Measurements from ENCODE around the gene KLRF2.
"Not testable (repeated sequence)": the region's sequence is repeated elsewhere in the genome, so short reads cannot be mapped to it uniquely, and the experiment has no call there.

Gene KLRF2

DNA sequence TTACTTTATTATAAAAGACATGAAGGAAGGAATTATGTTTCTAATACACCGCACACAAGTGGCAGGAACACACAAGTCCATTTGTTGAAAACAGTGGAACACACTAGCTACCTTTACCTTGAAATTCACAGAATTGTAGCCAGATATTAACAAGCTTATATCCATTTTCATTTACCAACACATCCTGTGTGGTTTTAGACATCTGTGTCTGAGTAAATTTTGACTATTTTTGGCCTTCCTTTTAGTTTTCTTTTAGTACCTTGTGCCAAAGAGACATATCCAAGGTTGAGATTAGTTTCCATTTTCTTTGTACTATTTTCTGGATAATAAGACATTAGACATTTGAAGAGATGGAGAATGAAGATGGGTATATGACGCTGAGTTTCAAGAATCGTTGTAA lies at the start of gene KLRF2:
Gene KLRF2 (plus strand): TSS at position 244 of the 400 bp plus-strand sequence. CDS start 107 bp downstream, at position 351.
- DNase-seq, result no peak

GRCh38 chr12:9831720-9832119 lies 49.6 kb upstream of the KLRF2 start:
- no peak for DNase-seq

DNA sequence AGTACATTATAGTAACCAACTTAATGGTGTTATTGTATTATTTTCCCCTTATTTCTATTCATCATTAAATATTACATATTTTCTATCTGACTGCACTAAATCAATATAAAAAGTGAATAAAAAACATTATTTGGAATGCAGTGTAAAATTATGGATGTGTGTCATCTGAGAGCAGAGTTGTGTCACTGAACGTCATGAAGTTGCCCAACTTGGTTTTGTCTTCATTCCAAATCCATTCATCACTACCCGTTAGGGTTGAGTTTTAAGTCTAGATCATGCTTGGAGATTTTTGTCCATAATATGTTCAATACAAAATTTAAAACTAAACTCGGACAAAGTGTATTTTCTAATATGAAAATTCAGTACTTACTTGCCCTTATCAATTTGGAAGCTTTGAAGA lies 37.9 kb upstream of the KLRF2 start:
- no peak for DNase-seq

DNA sequence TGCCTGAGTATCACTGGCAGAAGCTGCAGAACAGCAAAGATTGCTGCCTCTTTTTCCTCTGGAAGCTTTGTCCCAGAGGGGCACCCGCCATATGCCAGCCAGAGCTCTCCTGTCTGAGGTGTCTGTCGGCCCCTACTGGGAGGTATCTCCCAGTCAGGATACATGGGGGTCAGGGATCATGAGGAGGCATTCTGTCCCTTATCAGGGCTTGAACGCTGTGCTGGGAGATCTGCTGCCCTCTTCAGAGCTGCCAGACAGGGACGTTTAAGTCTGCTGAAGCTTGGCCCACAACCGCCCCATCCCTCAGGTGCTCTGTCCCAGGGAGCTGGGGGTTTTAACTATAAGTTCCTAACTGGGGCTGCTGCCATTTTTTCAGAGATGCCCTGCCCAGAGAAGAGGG lies 32.4 kb upstream of the KLRF2 start:
- no peak for DNase-seq

DNA sequence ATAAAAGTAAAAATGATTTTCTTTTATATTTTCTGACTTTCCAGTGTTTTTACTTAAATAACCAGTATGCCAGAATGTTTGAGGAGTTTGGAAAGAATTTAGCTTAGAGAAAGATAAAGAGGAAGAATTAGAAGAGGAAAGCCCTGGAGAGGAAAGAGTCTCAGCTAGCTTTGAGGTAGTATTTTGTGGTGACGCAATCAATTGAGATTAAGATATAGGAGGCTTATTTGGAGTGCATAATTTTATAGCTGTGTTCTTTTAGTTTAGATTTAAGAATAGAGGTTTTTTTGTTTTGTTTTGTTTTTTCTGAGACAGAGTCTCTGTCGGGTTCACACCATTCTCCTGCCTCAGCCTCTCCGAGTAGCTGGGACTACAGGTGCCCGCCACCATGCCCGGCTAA lies 30.2 kb upstream of the KLRF2 start:
- no peak for DNase-seq

- no peak for DNase-seq
These were observed 29.4 kb upstream of the KLRF2 start for GRCh38 chr12:9851927-9852326.

DNA sequence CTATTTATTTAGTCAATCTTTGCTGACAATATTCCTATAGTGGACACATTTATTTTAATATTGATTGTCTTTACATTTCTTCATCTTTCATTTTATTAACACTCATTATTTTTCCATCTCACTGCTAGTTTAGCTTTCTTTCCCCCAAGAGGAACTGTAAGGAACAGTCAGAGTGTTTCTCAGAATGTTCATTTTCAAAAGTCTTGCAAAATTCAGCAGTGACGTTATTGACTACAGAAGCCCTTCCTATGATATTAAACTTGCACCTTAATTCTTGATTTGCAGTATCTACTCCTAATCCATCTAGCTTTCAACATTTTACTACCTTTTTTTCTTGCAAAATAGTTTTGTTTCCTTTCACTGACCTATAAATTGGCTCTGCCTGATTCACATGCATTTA lies 25.1 kb upstream of the KLRF2 start:
- DNase-seq, result no peak

DNA sequence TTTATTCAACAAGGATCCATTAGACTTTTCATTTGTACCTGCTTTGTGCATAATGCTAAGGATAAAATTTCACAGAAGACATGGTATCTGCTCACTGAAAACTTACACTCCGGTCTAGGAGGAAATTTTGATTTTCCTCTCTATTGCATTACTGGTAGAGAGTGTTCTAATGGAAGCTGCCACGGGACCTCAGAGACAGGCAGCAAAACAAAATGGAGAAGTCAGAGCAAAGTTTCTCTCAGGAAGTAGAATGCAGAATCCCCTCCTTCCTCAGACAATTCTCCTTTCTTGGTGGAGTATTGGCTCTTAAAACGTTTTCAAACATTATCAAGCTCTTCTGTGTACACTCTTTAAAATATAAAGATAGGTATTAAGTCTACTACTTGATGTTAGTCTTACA lies 24.4 kb upstream of the KLRF2 start:
- no peak for DNase-seq

- no peak for DNase-seq
These were observed 23.2 kb upstream of the KLRF2 start for GRCh38 chr12:9858135-9858534.

- DNase-seq, result no peak
These were observed 16.2 kb upstream of the KLRF2 start for GRCh38 chr12:9864913-9865675.

DNA sequence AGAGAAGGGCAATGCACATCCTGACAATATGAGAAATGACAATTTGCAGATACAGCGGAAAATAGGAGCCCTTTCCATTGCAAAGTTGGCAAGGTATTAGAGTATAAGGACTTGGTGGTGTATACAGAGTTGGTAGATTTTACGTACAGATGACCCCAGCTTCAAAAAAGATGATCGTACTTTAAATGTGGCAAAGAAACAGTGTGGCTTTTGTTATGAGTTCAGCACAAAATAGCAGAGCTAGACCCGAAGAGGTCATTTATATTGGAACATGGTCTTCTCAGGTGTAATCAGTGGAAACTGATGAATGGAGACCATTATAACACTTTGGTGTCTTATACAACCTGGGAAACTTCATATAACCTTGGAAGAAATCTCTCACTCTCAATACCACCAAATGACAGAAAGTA lies 14.4 kb upstream of the KLRF2 start:
- DNase-seq, result no peak

DNA sequence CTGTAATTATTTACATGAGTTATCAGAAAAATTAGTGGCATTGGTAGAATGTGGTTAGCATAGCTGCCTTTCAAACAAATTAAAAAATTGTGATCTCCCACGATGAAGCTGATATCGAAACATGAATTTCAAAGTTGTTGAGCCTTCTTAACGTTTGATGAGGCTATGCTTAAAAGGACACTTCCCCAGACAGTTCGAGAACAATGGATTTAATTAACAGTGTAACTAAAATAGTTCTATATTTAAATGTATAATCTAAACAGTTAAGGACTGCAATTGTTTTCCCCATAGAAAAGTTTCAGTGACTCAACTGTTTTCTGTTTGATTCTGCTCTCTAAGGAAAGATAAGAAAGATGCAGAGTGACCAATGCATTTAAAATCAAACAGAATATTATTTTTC lies 13.8 kb upstream of the KLRF2 start:
- no peak for DNase-seq

DNA sequence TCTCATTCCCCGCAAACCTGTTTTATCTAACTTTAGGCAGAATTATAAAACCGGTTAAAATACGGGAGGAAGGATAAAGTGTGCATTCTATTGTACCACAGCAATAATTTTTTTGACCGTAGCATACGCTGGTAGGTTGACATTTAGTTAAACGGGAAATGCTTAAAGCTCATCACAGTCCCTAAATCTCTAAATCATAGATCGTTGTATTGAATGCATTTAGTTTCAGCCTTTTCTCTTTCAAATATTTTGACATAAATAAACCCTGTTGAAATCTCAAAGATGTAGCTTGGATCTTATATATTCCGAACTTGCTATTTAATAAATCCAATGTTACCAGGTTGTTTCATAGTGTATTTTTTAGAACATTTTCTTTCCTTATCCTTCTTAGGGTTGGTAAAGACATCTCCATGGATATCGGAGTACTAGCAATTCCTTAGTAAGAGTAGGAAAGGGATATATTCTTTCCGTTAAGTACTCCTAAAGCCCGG lies 12.9 kb upstream of the KLRF2 start:
- no peak for DNase-seq

- no peak for DNase-seq
These were observed 12.4 kb upstream of the KLRF2 start for GRCh38 chr12:9868951-9869306.

GRCh38 chr12:9869307-9870161 lies 11.8 kb upstream of the KLRF2 start, which contains the start of gene CLEC2B:
Gene CLEC2B (minus strand): TSS chr12:9869354.
- DNase-seq, result peak; percentile 80

GRCh38 chr12:9870286-9870866 lies 10.9 kb upstream of the KLRF2 start:
- DNase-seq, result peak; percentile 1

GRCh38 chr12:9872162-9872561 lies 9.1 kb upstream of the KLRF2 start:
- DNase-seq, result no peak

GRCh38 chr12:9872742-9873141 lies 8.5 kb upstream of the KLRF2 start:
- no peak for DNase-seq

DNA sequence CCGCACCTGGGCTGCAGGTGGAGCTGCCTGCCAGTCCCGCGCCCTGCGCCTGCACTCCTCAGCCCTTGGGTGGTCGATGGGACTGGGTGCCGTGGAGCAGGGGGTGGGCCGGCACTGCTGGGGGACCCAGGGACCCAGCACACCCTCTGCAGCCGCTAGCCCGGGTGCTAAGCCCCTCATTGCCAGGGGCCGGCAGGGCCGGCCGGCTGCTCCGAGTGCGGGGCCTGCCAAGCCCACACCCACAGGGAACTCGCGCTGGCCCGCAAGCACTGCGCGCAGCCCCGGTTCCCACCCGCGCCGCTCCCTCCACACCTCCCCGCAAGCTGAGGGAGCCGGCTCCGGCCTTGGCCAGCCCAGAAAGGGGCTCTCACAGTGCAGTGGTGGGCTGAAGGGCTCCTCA lies 5.2 kb upstream of the KLRF2 start:
- DNase-seq, result not testable (repeated sequence)

DNA sequence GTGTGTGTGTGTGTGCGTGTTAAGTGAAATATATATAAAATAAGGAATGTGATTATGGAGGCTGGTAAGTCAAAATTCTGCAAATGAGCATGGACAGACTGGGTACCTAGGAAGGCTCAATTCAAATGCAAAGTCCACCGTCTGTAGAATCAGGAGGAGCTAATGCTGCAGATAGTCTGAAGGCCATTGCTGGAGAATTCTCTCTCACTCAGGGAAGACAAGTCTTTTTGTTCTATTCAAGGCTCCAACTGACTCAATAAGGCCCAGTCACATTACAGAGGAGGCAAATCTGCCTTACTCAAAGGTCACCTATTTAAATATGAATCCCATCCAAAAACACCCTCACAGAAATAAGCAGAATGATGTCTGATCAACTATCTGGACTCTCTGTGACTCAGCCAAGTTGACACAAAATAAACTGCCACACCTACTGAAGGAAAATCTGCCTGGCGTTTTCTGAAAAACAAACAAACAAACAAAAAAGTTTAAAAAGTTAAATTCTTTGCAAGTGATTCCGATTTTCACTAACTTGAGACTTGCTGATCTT lies 684 bp upstream of the KLRF2 start:
- DNase-seq, result no peak

GRCh38 chr12:9881988-9882387 lies 699 bp downstream of the KLRF2 start:
- no peak for DNase-seq

DNA sequence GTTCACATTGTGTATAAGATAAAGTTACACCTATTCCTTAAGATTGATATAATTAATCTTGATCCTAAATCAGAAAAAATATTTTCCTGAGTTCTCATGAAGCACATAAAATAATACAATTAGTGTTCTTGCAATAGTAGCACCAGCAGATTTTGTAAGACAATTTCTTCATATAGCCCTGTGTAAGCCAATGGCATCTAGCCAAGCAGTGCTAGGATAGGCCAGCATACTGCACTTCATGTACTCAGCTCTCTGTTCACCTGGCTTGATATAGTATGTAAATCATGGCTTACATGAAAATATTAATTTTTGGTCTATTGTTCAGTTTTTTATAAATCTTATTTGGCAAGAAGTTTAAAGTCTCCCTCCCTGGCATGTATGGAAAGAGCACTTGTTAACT lies 1.9 kb downstream of the KLRF2 start:
- no peak for DNase-seq

GRCh38 chr12:9888665-9889273 lies 7.5 kb downstream of the KLRF2 start:
- no peak for DNase-seq
